ENCODE measurements around the gene ACTN4.

ACTN4 gene

GRCh38 chr19:38699647-38700349 is 52.3 kb downstream of the ACTN4 start:
- Histone ChIP-seq H3K9me3 (ENCODE audit: control insufficient read depth, insufficient read depth, low read length) (no peaks in the 10 kb centered on the region), H3K36me3 (ENCODE audit: control insufficient read depth, insufficient read depth, low read length) (peaks cover 59% of the 10 kb centered on the region), H3K4me3 (ENCODE audit: low read depth, low read length) (no peak overlapping the region), H3K27ac (ENCODE audit: low read depth, low read length) (no peak overlapping the region), H3K4me1 (ENCODE audit: control insufficient read depth, insufficient read depth, low read length) (peaks cover 18% of the 10 kb centered on the region; the same call in 1 of the 2 replicates), H3K9ac (ENCODE audit: low read depth, low read length) (no peak overlapping the region), H3K27me3 (ENCODE audit: control insufficient read depth, insufficient read depth, low read length) (no peaks in the 10 kb centered on the region)

GRCh38 chr19:38700350-38700901 is 53.0 kb downstream of the ACTN4 start:
- Histone ChIP-seq H3K27ac (ENCODE audit: low read depth, low read length) (no peak overlapping the region), H3K9ac (ENCODE audit: low read depth, low read length) (no peak overlapping the region), H3K36me3 (ENCODE audit: control insufficient read depth, insufficient read depth, low read length) (peaks cover 66% of the 10 kb centered on the region)

GRCh38 chr19:38700902-38701454 is 53.5 kb downstream of the ACTN4 start:
- H3K9me3 ChIP-seq (ENCODE audit: control insufficient read depth, insufficient read depth, low read length) = no peaks in the 10 kb centered on the region
- no peak overlapping the region for H3K27ac ChIP-seq (ENCODE audit: low read depth, low read length)
- H3K27me3 ChIP-seq (ENCODE audit: control insufficient read depth, insufficient read depth, low read length) = no peaks in the 10 kb centered on the region
- H3K4me3 ChIP-seq (ENCODE audit: low read depth, low read length) = no peak overlapping the region
- no peak overlapping the region for H3K9ac ChIP-seq (ENCODE audit: low read depth, low read length)
- peaks cover 18% of the 10 kb centered on the region; the same call in 1 of the 2 replicates for H3K4me1 ChIP-seq (ENCODE audit: control insufficient read depth, insufficient read depth, low read length)
- peaks cover 71% of the 10 kb centered on the region for H3K36me3 ChIP-seq (ENCODE audit: control insufficient read depth, insufficient read depth, low read length)

More at GRCh38 chr19:38700350-38700901, 53.0 kb downstream of the ACTN4 start:
- Histone ChIP-seq H3K4me1 (ENCODE audit: control insufficient read depth, insufficient read depth, low read length) (peaks cover 18% of the 10 kb centered on the region; the same call in 1 of the 2 replicates), H3K27me3 (ENCODE audit: control insufficient read depth, insufficient read depth, low read length) (no peaks in the 10 kb centered on the region), H3K9me3 (ENCODE audit: control insufficient read depth, insufficient read depth, low read length) (no peaks in the 10 kb centered on the region), H3K4me3 (ENCODE audit: low read depth, low read length) (no peak overlapping the region)

GRCh38 chr19:38701455-38702063 is 54.1 kb downstream of the ACTN4 start:
- no peaks in the 10 kb centered on the region for H3K9me3 ChIP-seq (ENCODE audit: control insufficient read depth, insufficient read depth, low read length)
- H3K4me1 ChIP-seq (ENCODE audit: control insufficient read depth, insufficient read depth, low read length) = peaks cover 18% of the 10 kb centered on the region; the same call in 1 of the 2 replicates
- H3K36me3 ChIP-seq (ENCODE audit: control insufficient read depth, insufficient read depth, low read length) = peaks cover 76% of the 10 kb centered on the region
- no peaks in the 10 kb centered on the region for H3K27me3 ChIP-seq (ENCODE audit: control insufficient read depth, insufficient read depth, low read length)
- no peak overlapping the region for H3K9ac ChIP-seq (ENCODE audit: low read depth, low read length)
- no peak overlapping the region for H3K4me3 ChIP-seq (ENCODE audit: low read depth, low read length)
- no peak overlapping the region for H3K27ac ChIP-seq (ENCODE audit: low read depth, low read length)

GRCh38 chr19:38702278-38702677 is 54.8 kb downstream of the ACTN4 start:
- H3K4me3 ChIP-seq (ENCODE audit: low read depth, low read length) = no peak overlapping the region
- H3K36me3 ChIP-seq (ENCODE audit: control insufficient read depth, insufficient read depth, low read length) = peaks cover 77% of the 10 kb centered on the region
- peaks cover 16% of the 10 kb centered on the region; the same call in 1 of the 2 replicates for H3K4me1 ChIP-seq (ENCODE audit: control insufficient read depth, insufficient read depth, low read length)
- H3K9ac ChIP-seq (ENCODE audit: low read depth, low read length) = no peak overlapping the region
- H3K9me3 ChIP-seq (ENCODE audit: control insufficient read depth, insufficient read depth, low read length) = no peaks in the 10 kb centered on the region
- no peak overlapping the region for H3K27ac ChIP-seq (ENCODE audit: low read depth, low read length)
- no peaks in the 10 kb centered on the region for H3K27me3 ChIP-seq (ENCODE audit: control insufficient read depth, insufficient read depth, low read length)

GRCh38 chr19:38703509-38703908 is 56.1 kb downstream of the ACTN4 start:
- Histone ChIP-seq H3K36me3 (ENCODE audit: control insufficient read depth, insufficient read depth, low read length) (peaks cover 87% of the 10 kb centered on the region), H3K4me3 (ENCODE audit: low read depth, low read length) (no peak overlapping the region), H3K9ac (ENCODE audit: low read depth, low read length) (no peak overlapping the region), H3K27ac (ENCODE audit: low read depth, low read length) (no peak overlapping the region), H3K4me1 (ENCODE audit: control insufficient read depth, insufficient read depth, low read length) (0 out of 2 replicates have a peak, but pooled peaks cover 5% of the 10 kb centered on the region), H3K27me3 (ENCODE audit: control insufficient read depth, insufficient read depth, low read length) (no peaks in the 10 kb centered on the region), H3K9me3 (ENCODE audit: control insufficient read depth, insufficient read depth, low read length) (no peaks in the 10 kb centered on the region)

- peaks cover 98% of the 10 kb centered on the region for H3K36me3 ChIP-seq (ENCODE audit: control insufficient read depth, insufficient read depth, low read length)
- no peak overlapping the region for H3K27ac ChIP-seq (ENCODE audit: low read depth, low read length)
These were observed 57.1 kb downstream of the ACTN4 start for GRCh38 chr19:38704488-38705026.

GRCh38 chr19:38705197-38706019 is 58.0 kb downstream of the ACTN4 start:
- no peak overlapping the region for H3K27ac ChIP-seq (ENCODE audit: low read depth, low read length)
- no peaks in the 10 kb centered on the region for H3K27me3 ChIP-seq (ENCODE audit: control insufficient read depth, insufficient read depth, low read length)
- no peak overlapping the region for H3K9ac ChIP-seq (ENCODE audit: low read depth, low read length)
- H3K9me3 ChIP-seq (ENCODE audit: control insufficient read depth, insufficient read depth, low read length) = no peaks in the 10 kb centered on the region
- no peaks in the 10 kb centered on the region for H3K4me1 ChIP-seq (ENCODE audit: control insufficient read depth, insufficient read depth, low read length)
- H3K36me3 ChIP-seq (ENCODE audit: control insufficient read depth, insufficient read depth, low read length) = peaks cover 98% of the 10 kb centered on the region
- H3K4me3 ChIP-seq (ENCODE audit: low read depth, low read length) = no peak overlapping the region

More at GRCh38 chr19:38704488-38705026, 57.1 kb downstream of the ACTN4 start:
- no peaks in the 10 kb centered on the region for H3K27me3 ChIP-seq (ENCODE audit: control insufficient read depth, insufficient read depth, low read length)
- H3K9ac ChIP-seq (ENCODE audit: low read depth, low read length) = no peak overlapping the region
- no peaks in the 10 kb centered on the region for H3K4me1 ChIP-seq (ENCODE audit: control insufficient read depth, insufficient read depth, low read length)
- H3K4me3 ChIP-seq (ENCODE audit: low read depth, low read length) = no peak overlapping the region
- no peaks in the 10 kb centered on the region for H3K9me3 ChIP-seq (ENCODE audit: control insufficient read depth, insufficient read depth, low read length)

GRCh38 chr19:38706792-38707511 is 59.5 kb downstream of the ACTN4 start:
- Histone ChIP-seq H3K36me3 (ENCODE audit: control insufficient read depth, insufficient read depth, low read length) (peaks cover 98% of the 10 kb centered on the region), H3K9ac (ENCODE audit: low read depth, low read length) (no peak overlapping the region), H3K9me3 (ENCODE audit: control insufficient read depth, insufficient read depth, low read length) (no peaks in the 10 kb centered on the region), H3K27me3 (ENCODE audit: control insufficient read depth, insufficient read depth, low read length) (no peaks in the 10 kb centered on the region), H3K27ac (ENCODE audit: low read depth, low read length) (no peak overlapping the region), H3K4me1 (ENCODE audit: control insufficient read depth, insufficient read depth, low read length) (no peaks in the 10 kb centered on the region), H3K4me3 (ENCODE audit: low read depth, low read length) (no peak overlapping the region)
